PC-9 (cell line): ENCODE data around the gene HSD11B1. TPM values are rescaled to one million over a fixed set of nuclear protein-coding genes. Genes with fewer than 3 reads are reported as not detected.

Experiments used
- BruUV-seq: library from RNA; stranded (reverse); fragments of 400-500 nt; replicated peaks from 2 replicates; lab custom pipeline; 2021; lab: Mats Ljungman, UMichigan
- CTCF ChIA-PET: fragments of 300-600 bp; sonication (Branson Sonifier 250); formaldehyde crosslinking; loops from one replicate; lab custom pipeline; 2022; ENCODE audit warnings: antibody characterized with exemption; lab: Charles Lee
- POLR2A ChIA-PET: fragments of 300-600 bp; sonication (Branson Sonifier 250); formaldehyde crosslinking; loops from one replicate; lab custom pipeline; 2022; ENCODE audit warnings: antibody characterized with exemption; ENCODE audit not compliant: unreplicated experiment; lab: Charles Lee
- DNase-seq, 2 experiments: peaks; one replicate each; pipeline versions ENCODE4 v3.0.0 to v3.0.0-alpha.2; 2015 to 2022; ENCODE audit warnings: mixed read lengths in 1 of 2
- H2AFZ ChIP-seq: fragments of 200-600 bp; sonication (generic); 2 replicates; pipeline ENCODE4 v1.8.1; 2017; ENCODE audit warnings: antibody characterized with exemption
- H3F3A ChIP-seq: fragments of 200-600 bp; sonication (generic); 2 replicates; pipeline ENCODE4 v1.8.1; 2017; ENCODE audit warnings: antibody characterized with exemption, mild to moderate bottlenecking, low read depth; ENCODE audit not compliant: insufficient read depth
- H3K27ac ChIP-seq: fragments of 200-600 bp; sonication (generic); 2 replicates; pipeline ENCODE4 v1.6.1; 2016; ENCODE audit warnings: mixed run types
- H3K27me3 ChIP-seq: fragments of 200-600 bp; sonication (generic); 2 replicates; pipeline ENCODE4 v1.6.1; 2016; ENCODE audit warnings: low read depth, mixed run types; ENCODE audit not compliant: insufficient read depth
- H3K36me3 ChIP-seq: fragments of 200-600 bp; sonication (generic); 2 replicates; pipeline ENCODE4 v1.6.1; 2016; ENCODE audit warnings: low read depth, mixed run types
- H3K4me1 ChIP-seq: fragments of 200-600 bp; sonication (generic); replicated peaks from 2 replicates; pipeline ENCODE4 v1.6.1; 2016; ENCODE audit warnings: mixed run types; ENCODE audit not compliant: insufficient read depth
- H3K4me2 ChIP-seq: fragments of 200-600 bp; sonication (generic); 2 replicates; pipeline ENCODE4 v1.6.1; 2017; ENCODE audit warnings: mixed run types
- H3K4me3 ChIP-seq: fragments of 200-600 bp; sonication (generic); 2 replicates; pipeline ENCODE4 v1.6.1; 2016; ENCODE audit warnings: mixed run types
- H3K79me2 ChIP-seq: fragments of 200-600 bp; sonication (generic); 2 replicates; pipeline ENCODE4 v1.6.1; 2017; ENCODE audit warnings: low read depth, mixed run types
- H3K9me2 ChIP-seq: fragments of 200-600 bp; sonication (generic); 2 replicates; pipeline ENCODE4 v1.8.1; 2017; ENCODE audit warnings: mild to moderate bottlenecking; ENCODE audit not compliant: insufficient read depth
- H3K9me3 ChIP-seq: fragments of 200-600 bp; sonication (generic); 2 replicates; pipeline ENCODE4 v1.8.1; 2016; ENCODE audit warnings: low read depth; ENCODE audit not compliant: insufficient read depth
- H4K20me1 ChIP-seq: fragments of 200-600 bp; sonication (generic); 2 replicates; pipeline ENCODE4 v1.8.1; 2017; ENCODE audit not compliant: insufficient read depth
- EZH2 ChIP-seq: fragments of 200-600 bp; sonication (generic); IDR thresholded peaks from 2 replicates; pipeline ENCODE4 v1.8.0; 2017; ENCODE audit warnings: antibody characterized with exemption, low read depth
- intact Hi-C: fragments of 100-400 bp; cut with micrococcal nuclease; formaldehyde crosslinking; loops from one replicate; pipeline ENCODE4 v1.10.0; 2022; ENCODE audit not compliant: unreplicated experiment
- total RNA-seq: library from RNA; stranded (reverse); gene quantifications from 2 replicates; pipeline ENCODE4 v1.2.3, GENCODE V29; 2021
- TF ChIP-seq, protein P1 (sequence below): fragments of 200-600 bp; sonication (generic); conservative IDR thresholded peaks from 2 replicates; pipeline ENCODE4 v1.6.1; 2017; ENCODE audit warnings: mixed run types, antibody characterized with exemption, mild to moderate bottlenecking, moderate library complexity

Gene HSD11B1
- total RNA-seq, 1 experiment from 2014 or later: not detected

- DNase-seq: no peak
- ChIA-PET POLR2A (no interaction called here), CTCF (no interaction called here)
- no peaks in the 10 kb centered on the region for H3K4me1 ChIP-seq
- H2AFZ ChIP-seq: no peak overlapping the region
- no peak overlapping the region for H3K4me3 ChIP-seq
- H3K27me3 ChIP-seq: no peaks in the 10 kb centered on the region
- H3K9me2 ChIP-seq: no peaks in the 10 kb centered on the region
- peaks cover 6% of the 10 kb centered on the region; the same call in 1 of the 2 replicates for H3F3A ChIP-seq
- H3K27ac ChIP-seq: no peak overlapping the region
- no peaks in the 10 kb centered on the region for H3K9me3 ChIP-seq
- TF ChIP-seq EZH2: no peak
- TF ChIP-seq, protein P1, sequence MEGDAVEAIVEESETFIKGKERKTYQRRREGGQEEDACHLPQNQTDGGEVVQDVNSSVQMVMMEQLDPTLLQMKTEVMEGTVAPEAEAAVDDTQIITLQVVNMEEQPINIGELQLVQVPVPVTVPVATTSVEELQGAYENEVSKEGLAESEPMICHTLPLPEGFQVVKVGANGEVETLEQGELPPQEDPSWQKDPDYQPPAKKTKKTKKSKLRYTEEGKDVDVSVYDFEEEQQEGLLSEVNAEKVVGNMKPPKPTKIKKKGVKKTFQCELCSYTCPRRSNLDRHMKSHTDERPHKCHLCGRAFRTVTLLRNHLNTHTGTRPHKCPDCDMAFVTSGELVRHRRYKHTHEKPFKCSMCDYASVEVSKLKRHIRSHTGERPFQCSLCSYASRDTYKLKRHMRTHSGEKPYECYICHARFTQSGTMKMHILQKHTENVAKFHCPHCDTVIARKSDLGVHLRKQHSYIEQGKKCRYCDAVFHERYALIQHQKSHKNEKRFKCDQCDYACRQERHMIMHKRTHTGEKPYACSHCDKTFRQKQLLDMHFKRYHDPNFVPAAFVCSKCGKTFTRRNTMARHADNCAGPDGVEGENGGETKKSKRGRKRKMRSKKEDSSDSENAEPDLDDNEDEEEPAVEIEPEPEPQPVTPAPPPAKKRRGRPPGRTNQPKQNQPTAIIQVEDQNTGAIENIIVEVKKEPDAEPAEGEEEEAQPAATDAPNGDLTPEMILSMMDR: no peak
- H3K36me3 ChIP-seq: no peaks in the 10 kb centered on the region
- intact Hi-C loops: no loop called here
- H3K79me2 ChIP-seq: no peaks in the 10 kb centered on the region
- no peak overlapping the region for H3K4me2 ChIP-seq
- no peaks in the 10 kb centered on the region for H4K20me1 ChIP-seq
- no TSS peak for BruUV-seq
Observed at GRCh38 chr1:209742409-209743144, 37.9 kb downstream of the HSD11B1 start.

DNA sequence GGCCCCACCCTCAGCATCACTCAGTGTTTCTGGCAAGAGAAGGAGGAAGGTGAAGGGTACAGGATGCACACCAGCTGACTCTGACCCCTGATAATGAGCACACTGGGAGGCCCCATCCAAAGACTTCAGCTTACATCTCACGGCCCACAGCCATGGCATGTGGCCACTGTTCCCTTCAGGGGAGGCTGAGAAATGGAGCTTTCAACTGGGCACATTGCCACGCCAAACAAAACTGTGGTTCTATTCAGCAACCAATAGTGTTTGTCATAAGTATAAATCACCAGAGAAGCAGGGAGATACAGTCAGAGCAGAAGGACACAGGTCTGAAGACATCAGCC is 38.5 kb downstream of the HSD11B1 start:
- H3K79me2 ChIP-seq: no peaks in the 10 kb centered on the region
- H4K20me1 ChIP-seq: no peaks in the 10 kb centered on the region
- no peaks in the 10 kb centered on the region for H3K36me3 ChIP-seq
- H3K9me2 ChIP-seq: no peaks in the 10 kb centered on the region
- H3K4me3 ChIP-seq: no peak overlapping the region
- intact Hi-C loops: no loop called here
- no peaks in the 10 kb centered on the region; the same call in 1 of the 2 replicates for H3K4me1 ChIP-seq
- H3F3A ChIP-seq: peaks cover 6% of the 10 kb centered on the region; the same call in 1 of the 2 replicates
- no peak for DNase-seq
- no peak overlapping the region for H3K4me2 ChIP-seq
- no peaks in the 10 kb centered on the region for H3K9me3 ChIP-seq
- ChIA-PET POLR2A (no interaction called here), CTCF (no interaction called here)
- TF ChIP-seq EZH2: no peak
- TF ChIP-seq, protein P1: no peak
- no peak overlapping the region for H2AFZ ChIP-seq
- H3K27me3 ChIP-seq: no peaks in the 10 kb centered on the region
- BruUV-seq: no TSS peak
- H3K27ac ChIP-seq: no peak overlapping the region

DNA sequence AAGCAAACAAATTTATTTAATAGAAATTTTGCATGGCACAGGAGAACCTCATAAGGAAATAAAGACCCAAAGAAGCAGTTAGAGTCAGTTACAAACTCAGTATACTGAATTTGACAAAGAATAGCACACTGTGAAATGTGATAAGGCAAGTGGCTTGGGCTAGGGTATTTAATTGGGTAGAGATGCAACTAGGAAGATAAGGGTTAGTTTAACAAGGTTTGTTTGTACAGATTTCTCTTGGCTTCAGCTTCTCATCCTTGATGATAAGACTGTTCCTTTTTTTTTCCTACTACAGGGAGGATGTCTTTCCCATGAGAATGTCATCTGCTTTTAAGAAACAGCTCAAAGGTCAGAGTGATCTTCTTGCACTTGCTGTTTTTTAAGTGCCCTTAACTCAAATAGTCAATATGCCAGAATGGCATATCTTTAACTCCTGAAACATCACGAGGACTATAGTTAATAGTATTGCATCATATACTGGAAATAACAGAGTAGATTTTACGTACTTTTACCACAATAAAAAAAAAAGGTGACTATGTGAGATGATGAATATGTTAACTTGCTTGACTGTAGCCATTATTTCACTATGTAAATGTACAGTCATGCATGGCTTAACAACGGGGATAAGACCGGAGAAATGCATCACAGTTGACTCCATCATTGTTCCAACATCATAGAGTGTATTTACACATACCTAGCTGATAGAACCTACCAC is 42.0 kb downstream of the HSD11B1 start:
- no peaks in the 10 kb centered on the region for H3K9me3 ChIP-seq
- DNase-seq: no peak
- no peaks in the 10 kb centered on the region for H3K9me2 ChIP-seq
- H4K20me1 ChIP-seq: no peaks in the 10 kb centered on the region
- H3K4me2 ChIP-seq: no peak overlapping the region
- CTCF ChIA-PET: interaction anchor here (1.1 kb wide), 1 partner anchor 159 kb away, joined by 5 read pairs; no protein-coding TSS in a partner anchor
- intact Hi-C loops: loop anchor here (1.0 to 5.0 kb wide), 5 partner anchors 53 to 177 kb away; no protein-coding TSS in a partner anchor
- no peak overlapping the region for H3K4me3 ChIP-seq
- H3K4me1 ChIP-seq: no peaks in the 10 kb centered on the region; the same call in 1 of the 2 replicates
- TF ChIP-seq, protein P1: no peak
- no peak for TF ChIP-seq EZH2
- no peak overlapping the region for H3K27ac ChIP-seq
- H2AFZ ChIP-seq: no peak overlapping the region
- no peaks in the 10 kb centered on the region for H3K79me2 ChIP-seq
- H3K36me3 ChIP-seq: no peaks in the 10 kb centered on the region
- POLR2A ChIA-PET: no interaction called here
- H3F3A ChIP-seq: peaks cover 6% of the 10 kb centered on the region; the same call in 1 of the 2 replicates
- BruUV-seq: no TSS peak
- H3K27me3 ChIP-seq: no peaks in the 10 kb centered on the region
